Measurements from ENCODE around the gene BRAT1.

- TF ChIP-seq CTCF (IDR thresholded peaks at IDR 0.05; ENCODE audit: low read length), result no peak
- no peak for TF ChIP-seq EZH2 (IDR thresholded peaks at IDR 0.05; ENCODE audit: borderline replicate concordance, low read length)
Measured at GRCh38 chr7:2541291-2542010, 13.9 kb downstream of the BRAT1 start.
